GM12872 (cell line): ENCODE results near the gene CCRL2.

Experiments used
- CTCF ChIP-seq: IDR thresholded peaks from 3 replicates; pipeline ENCODE4 v1.5.1; 2011; ENCODE audit warnings: low read depth, mild to moderate bottlenecking, low read length, moderate library complexity; ENCODE audit not compliant: insufficient read depth

The CCRL2 gene

GRCh38 chr3:46448721-46449120, 41.7 kb downstream of the CCRL2 start:
- no peak for TF ChIP-seq CTCF

GRCh38 chr3:46449755-46450552, 42.9 kb downstream of the CCRL2 start:
- peak; percentile 68 for TF ChIP-seq CTCF

- no peak for TF ChIP-seq CTCF
Measured at GRCh38 chr3:46453526-46454208, 46.6 kb downstream of the CCRL2 start.

- TF ChIP-seq CTCF, result no peak
Measured at GRCh38 chr3:46454209-46454595, 47.1 kb downstream of the CCRL2 start.

GRCh38 chr3:46454606-46455005, 47.5 kb downstream of the CCRL2 start:
- no peak for TF ChIP-seq CTCF

GRCh38 chr3:46455231-46456115, 48.4 kb downstream of the CCRL2 start:
- no peak for TF ChIP-seq CTCF

- TF ChIP-seq CTCF, result no peak
Measured at GRCh38 chr3:46456118-46456517, 49.1 kb downstream of the CCRL2 start.
